Esophagus squamous epithelium (tissue), 4 donors: ENCODE results near the gene MYO1B.

Experiments
- POLR2A ChIP-seq, 4 donors: fragments of 450-650 bp; IDR thresholded peaks; one replicate each; pipeline ENCODE4 v1.6.1; 2017; ENCODE audit warnings: antibody characterized with exemption in 4 of 4, mild to moderate bottlenecking in 4 of 4, moderate library complexity in 3 of 4
- TF ChIP-seq, protein P1 (sequence below), 6 experiments: fragments of 450-650 bp in 4 of 6; fragments of 200-600 bp in 2 of 6; sonication (generic) in 2 of 6; IDR thresholded peaks; one replicate each; pipeline ENCODE4 v1.5.1; 2016 to 2019; ENCODE audit warnings: antibody characterized with exemption in 6 of 6, mild to moderate bottlenecking in 4 of 6, moderate library complexity in 4 of 6

GRCh38 chr2:191304939-191305875 is 60.0 kb downstream of the MYO1B start:
- no peak for TF ChIP-seq POLR2A (IDR thresholded peaks at IDR 0.05)
- TF ChIP-seq, protein P1, sequence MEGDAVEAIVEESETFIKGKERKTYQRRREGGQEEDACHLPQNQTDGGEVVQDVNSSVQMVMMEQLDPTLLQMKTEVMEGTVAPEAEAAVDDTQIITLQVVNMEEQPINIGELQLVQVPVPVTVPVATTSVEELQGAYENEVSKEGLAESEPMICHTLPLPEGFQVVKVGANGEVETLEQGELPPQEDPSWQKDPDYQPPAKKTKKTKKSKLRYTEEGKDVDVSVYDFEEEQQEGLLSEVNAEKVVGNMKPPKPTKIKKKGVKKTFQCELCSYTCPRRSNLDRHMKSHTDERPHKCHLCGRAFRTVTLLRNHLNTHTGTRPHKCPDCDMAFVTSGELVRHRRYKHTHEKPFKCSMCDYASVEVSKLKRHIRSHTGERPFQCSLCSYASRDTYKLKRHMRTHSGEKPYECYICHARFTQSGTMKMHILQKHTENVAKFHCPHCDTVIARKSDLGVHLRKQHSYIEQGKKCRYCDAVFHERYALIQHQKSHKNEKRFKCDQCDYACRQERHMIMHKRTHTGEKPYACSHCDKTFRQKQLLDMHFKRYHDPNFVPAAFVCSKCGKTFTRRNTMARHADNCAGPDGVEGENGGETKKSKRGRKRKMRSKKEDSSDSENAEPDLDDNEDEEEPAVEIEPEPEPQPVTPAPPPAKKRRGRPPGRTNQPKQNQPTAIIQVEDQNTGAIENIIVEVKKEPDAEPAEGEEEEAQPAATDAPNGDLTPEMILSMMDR (IDR thresholded peaks at IDR 0.05) = no peak
